ENCODE results near the gene TMTC3. TPM values are rescaled to one million over a fixed set of nuclear protein-coding genes. Genes with fewer than 3 reads are reported as not detected.

Gene TMTC3
- total and polyA plus RNA-seq, 4 donors: 3.0 to 28.2 (median 6.3) TPM

DNA sequence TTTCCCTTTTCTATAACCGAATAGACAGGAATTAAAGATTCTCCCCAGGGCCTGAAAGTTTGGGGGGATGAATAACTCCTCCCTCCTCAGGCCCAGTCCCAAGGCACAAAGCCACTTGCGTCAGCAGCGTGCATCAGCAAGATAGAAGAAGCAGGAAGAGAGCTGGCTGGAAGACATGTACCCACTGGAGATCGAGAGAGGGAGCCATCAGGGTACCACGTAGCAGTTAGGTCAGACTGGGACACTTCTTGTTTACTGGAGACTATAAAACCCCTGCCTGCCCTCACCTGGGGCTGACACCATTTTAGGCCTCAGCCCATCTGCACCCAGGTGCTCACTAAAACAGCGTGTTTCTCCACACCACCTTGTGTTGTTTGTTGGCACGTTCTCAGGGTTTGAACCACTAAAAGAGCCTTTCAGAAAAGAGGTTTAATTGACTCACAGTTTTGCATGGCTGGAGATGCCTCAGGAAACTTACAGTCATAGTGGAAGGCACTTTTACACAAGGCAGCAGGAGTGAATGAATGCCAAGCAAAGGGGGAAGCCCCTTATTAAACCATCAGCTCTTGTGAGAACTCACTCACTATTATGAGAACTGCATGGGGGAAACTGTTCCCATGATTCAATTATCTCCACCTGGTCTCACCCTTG, 93.2 kb downstream of the TMTC3 start:
- no peak for DNase-seq (ENCODE audit: low spot score)
- H3K36me3 ChIP-seq (ENCODE audit: control insufficient read depth in 4 of 4, insufficient read depth in 3 of 4, low read depth in 1 of 4, low read length in 3 of 4): no peaks in the 10 kb centered on the region
- H3K27ac ChIP-seq (ENCODE audit: low read depth in 1 of 2, low read length in 2 of 2): no peak overlapping the region
- 91% methylated on average over 7 of the region's 7 CpGs for WGBS
- H3K4me1 ChIP-seq (ENCODE audit: control insufficient read depth in 4 of 4, insufficient read depth in 4 of 4, low read length in 3 of 4): no peaks in the 10 kb centered on the region
- TF ChIP-seq, protein P1, sequence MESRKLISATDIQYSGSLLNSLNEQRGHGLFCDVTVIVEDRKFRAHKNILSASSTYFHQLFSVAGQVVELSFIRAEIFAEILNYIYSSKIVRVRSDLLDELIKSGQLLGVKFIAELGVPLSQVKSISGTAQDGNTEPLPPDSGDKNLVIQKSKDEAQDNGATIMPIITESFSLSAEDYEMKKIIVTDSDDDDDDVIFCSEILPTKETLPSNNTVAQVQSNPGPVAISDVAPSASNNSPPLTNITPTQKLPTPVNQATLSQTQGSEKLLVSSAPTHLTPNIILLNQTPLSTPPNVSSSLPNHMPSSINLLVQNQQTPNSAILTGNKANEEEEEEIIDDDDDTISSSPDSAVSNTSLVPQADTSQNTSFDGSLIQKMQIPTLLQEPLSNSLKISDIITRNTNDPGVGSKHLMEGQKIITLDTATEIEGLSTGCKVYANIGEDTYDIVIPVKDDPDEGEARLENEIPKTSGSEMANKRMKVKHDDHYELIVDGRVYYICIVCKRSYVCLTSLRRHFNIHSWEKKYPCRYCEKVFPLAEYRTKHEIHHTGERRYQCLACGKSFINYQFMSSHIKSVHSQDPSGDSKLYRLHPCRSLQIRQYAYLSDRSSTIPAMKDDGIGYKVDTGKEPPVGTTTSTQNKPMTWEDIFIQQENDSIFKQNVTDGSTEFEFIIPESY (IDR thresholded peaks at IDR 0.05): no peak
- TF ChIP-seq YY1 (IDR thresholded peaks at IDR 0.05) (no peak), EGR1 (IDR thresholded peaks at IDR 0.05; ENCODE audit: low read depth in 2 of 2) (no peak), RAD21 (IDR thresholded peaks at IDR 0.05) (no peak), GABPA (IDR thresholded peaks at IDR 0.05 in 1 of 2, conservative IDR thresholded peaks at IDR 0.05 in 1 of 2) (no peak), JUND (IDR thresholded peaks at IDR 0.05) (no peak), HNF4G (IDR thresholded peaks at IDR 0.05) (no peak), FOXA2 (IDR thresholded peaks at IDR 0.05) (no peak), RXRA (IDR thresholded peaks at IDR 0.05) (no peak)
- TF ChIP-seq, protein P2, sequence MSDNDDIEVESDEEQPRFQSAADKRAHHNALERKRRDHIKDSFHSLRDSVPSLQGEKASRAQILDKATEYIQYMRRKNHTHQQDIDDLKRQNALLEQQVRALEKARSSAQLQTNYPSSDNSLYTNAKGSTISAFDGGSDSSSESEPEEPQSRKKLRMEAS (IDR thresholded peaks at IDR 0.05): no peak
- TF ChIP-seq, protein P3, sequence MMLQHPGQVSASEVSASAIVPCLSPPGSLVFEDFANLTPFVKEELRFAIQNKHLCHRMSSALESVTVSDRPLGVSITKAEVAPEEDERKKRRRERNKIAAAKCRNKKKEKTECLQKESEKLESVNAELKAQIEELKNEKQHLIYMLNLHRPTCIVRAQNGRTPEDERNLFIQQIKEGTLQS (IDR thresholded peaks at IDR 0.05): no peak
- TF ChIP-seq, protein P4, sequence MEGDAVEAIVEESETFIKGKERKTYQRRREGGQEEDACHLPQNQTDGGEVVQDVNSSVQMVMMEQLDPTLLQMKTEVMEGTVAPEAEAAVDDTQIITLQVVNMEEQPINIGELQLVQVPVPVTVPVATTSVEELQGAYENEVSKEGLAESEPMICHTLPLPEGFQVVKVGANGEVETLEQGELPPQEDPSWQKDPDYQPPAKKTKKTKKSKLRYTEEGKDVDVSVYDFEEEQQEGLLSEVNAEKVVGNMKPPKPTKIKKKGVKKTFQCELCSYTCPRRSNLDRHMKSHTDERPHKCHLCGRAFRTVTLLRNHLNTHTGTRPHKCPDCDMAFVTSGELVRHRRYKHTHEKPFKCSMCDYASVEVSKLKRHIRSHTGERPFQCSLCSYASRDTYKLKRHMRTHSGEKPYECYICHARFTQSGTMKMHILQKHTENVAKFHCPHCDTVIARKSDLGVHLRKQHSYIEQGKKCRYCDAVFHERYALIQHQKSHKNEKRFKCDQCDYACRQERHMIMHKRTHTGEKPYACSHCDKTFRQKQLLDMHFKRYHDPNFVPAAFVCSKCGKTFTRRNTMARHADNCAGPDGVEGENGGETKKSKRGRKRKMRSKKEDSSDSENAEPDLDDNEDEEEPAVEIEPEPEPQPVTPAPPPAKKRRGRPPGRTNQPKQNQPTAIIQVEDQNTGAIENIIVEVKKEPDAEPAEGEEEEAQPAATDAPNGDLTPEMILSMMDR (IDR thresholded peaks at IDR 0.05; ENCODE audit: low read depth, low read length, missing input control): no peak
- TF ChIP-seq, protein P5, sequence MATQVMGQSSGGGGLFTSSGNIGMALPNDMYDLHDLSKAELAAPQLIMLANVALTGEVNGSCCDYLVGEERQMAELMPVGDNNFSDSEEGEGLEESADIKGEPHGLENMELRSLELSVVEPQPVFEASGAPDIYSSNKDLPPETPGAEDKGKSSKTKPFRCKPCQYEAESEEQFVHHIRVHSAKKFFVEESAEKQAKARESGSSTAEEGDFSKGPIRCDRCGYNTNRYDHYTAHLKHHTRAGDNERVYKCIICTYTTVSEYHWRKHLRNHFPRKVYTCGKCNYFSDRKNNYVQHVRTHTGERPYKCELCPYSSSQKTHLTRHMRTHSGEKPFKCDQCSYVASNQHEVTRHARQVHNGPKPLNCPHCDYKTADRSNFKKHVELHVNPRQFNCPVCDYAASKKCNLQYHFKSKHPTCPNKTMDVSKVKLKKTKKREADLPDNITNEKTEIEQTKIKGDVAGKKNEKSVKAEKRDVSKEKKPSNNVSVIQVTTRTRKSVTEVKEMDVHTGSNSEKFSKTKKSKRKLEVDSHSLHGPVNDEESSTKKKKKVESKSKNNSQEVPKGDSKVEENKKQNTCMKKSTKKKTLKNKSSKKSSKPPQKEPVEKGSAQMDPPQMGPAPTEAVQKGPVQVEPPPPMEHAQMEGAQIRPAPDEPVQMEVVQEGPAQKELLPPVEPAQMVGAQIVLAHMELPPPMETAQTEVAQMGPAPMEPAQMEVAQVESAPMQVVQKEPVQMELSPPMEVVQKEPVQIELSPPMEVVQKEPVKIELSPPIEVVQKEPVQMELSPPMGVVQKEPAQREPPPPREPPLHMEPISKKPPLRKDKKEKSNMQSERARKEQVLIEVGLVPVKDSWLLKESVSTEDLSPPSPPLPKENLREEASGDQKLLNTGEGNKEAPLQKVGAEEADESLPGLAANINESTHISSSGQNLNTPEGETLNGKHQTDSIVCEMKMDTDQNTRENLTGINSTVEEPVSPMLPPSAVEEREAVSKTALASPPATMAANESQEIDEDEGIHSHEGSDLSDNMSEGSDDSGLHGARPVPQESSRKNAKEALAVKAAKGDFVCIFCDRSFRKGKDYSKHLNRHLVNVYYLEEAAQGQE (IDR thresholded peaks at IDR 0.05): no peak
- no peak overlapping the region for H3K4me3 ChIP-seq (ENCODE audit: low read depth in 1 of 3, low read length in 3 of 3)
- H3K9me3 ChIP-seq (ENCODE audit: control insufficient read depth in 4 of 4, low read length in 3 of 4): no peaks in the 10 kb centered on the region
- H3K9ac ChIP-seq (ENCODE audit: low read depth in 1 of 2, low read length in 2 of 2): no peak overlapping the region
- H3K27me3 ChIP-seq (ENCODE audit: control insufficient read depth in 4 of 4, insufficient read depth in 4 of 4, low read length in 3 of 4): no peaks in the 10 kb centered on the region

- no peak for DNase-seq (ENCODE audit: low spot score)
- H3K9me3 ChIP-seq (ENCODE audit: control insufficient read depth in 4 of 4, low read length in 3 of 4): no peaks in the 10 kb centered on the region
- no peak overlapping the region for H3K27ac ChIP-seq (ENCODE audit: low read depth in 1 of 2, low read length in 2 of 2)
- H3K4me1 ChIP-seq (ENCODE audit: control insufficient read depth in 4 of 4, insufficient read depth in 4 of 4, low read length in 3 of 4): no peaks in the 10 kb centered on the region
- no peak overlapping the region for H3K4me3 ChIP-seq (ENCODE audit: low read depth in 1 of 3, low read length in 3 of 3)
- no peak overlapping the region for H3K9ac ChIP-seq (ENCODE audit: low read depth in 1 of 2, low read length in 2 of 2)
- H3K36me3 ChIP-seq (ENCODE audit: control insufficient read depth in 4 of 4, insufficient read depth in 3 of 4, low read depth in 1 of 4, low read length in 3 of 4): no peaks in the 10 kb centered on the region
- no peak for TF ChIP-seq JUND (IDR thresholded peaks at IDR 0.05)
- no peak for TF ChIP-seq EGR1 (IDR thresholded peaks at IDR 0.05; ENCODE audit: low read depth in 2 of 2)
- TF ChIP-seq YY1 (IDR thresholded peaks at IDR 0.05): no peak
- no peak for TF ChIP-seq HNF4A (conservative IDR thresholded peaks at IDR 0.05)
- H3K27me3 ChIP-seq (ENCODE audit: control insufficient read depth in 4 of 4, insufficient read depth in 4 of 4, low read length in 3 of 4): no peaks in the 10 kb centered on the region
Observed at GRCh38 chr12:88237954-88238353, 95.8 kb downstream of the TMTC3 start.

Measured in liver (tissue), 9 donors.